KMS-11 (cell line): Measurements from ENCODE around the gene VSTM4.

ENCODE experiments used
- H2AFZ ChIP-seq: fragments of 200-600 bp; sonication (generic); 2 replicates; pipeline ENCODE4 v1.6.1; 2016; ENCODE audit warnings: antibody characterized with exemption, mixed run types, low read depth
- H3K27ac ChIP-seq: fragments of 200-600 bp; sonication (generic); 2 replicates; pipeline ENCODE4 v1.6.1; 2016; ENCODE audit warnings: mild to moderate bottlenecking, mixed run types
- H3K27me3 ChIP-seq: fragments of 200-600 bp; sonication (generic); 2 replicates; pipeline ENCODE4 v1.6.1; 2017; ENCODE audit warnings: mild to moderate bottlenecking, low read depth, mixed run types, moderate library complexity; ENCODE audit not compliant: insufficient read depth
- H3K36me3 ChIP-seq: fragments of 200-600 bp; sonication (generic); 2 replicates; pipeline ENCODE4 v1.6.1; 2017; ENCODE audit warnings: mild to moderate bottlenecking, mixed run types; ENCODE audit not compliant: insufficient read depth
- H3K4me1 ChIP-seq: fragments of 200-600 bp; sonication (generic); 2 replicates; pipeline ENCODE4 v1.6.1; 2016; ENCODE audit warnings: mild to moderate bottlenecking, low read depth, mixed run types; ENCODE audit not compliant: poor library complexity, severe bottlenecking
- H3K4me2 ChIP-seq: fragments of 200-600 bp; sonication (generic); 2 replicates; pipeline ENCODE4 v1.7.0; 2016; ENCODE audit warnings: mild to moderate bottlenecking, mixed run types
- H3K4me3 ChIP-seq: fragments of 200-600 bp; sonication (generic); IDR thresholded peaks from 2 replicates; pipeline ENCODE4 v1.6.1; 2017; ENCODE audit warnings: low read depth, low read length, mixed read lengths; ENCODE audit not compliant: insufficient read depth
- H3K79me2 ChIP-seq: fragments of 200-600 bp; sonication (generic); 2 replicates; pipeline ENCODE4 v1.6.1; 2016; ENCODE audit warnings: low read depth, mixed run types; ENCODE audit not compliant: insufficient read depth
- H3K9ac ChIP-seq: fragments of 200-600 bp; sonication (generic); 2 replicates; pipeline ENCODE4 v1.6.1; 2016; ENCODE audit warnings: mild to moderate bottlenecking, mixed run types
- H4K20me1 ChIP-seq: fragments of 200-600 bp; sonication (generic); 2 replicates; pipeline ENCODE4 v1.6.1; 2016; ENCODE audit warnings: mild to moderate bottlenecking, mixed run types; ENCODE audit not compliant: insufficient read depth
- CTCF ChIP-seq: fragments of 200-600 bp; sonication (generic); conservative IDR thresholded peaks from 2 replicates; pipeline ENCODE4 v1.6.1; 2017; ENCODE audit warnings: low read depth, mild to moderate bottlenecking, antibody characterized with exemption, low read length, moderate library complexity, mixed read lengths

VSTM4 gene

GRCh38 chr10:49153115-49153514, 37.8 kb upstream of the VSTM4 start:
- no peak for TF ChIP-seq CTCF
- H3K36me3 ChIP-seq = no peaks in the 10 kb centered on the region
- no peaks in the 10 kb centered on the region for H3K27me3 ChIP-seq

GRCh38 chr10:49152663-49153062, 37.3 kb upstream of the VSTM4 start:
- no peaks in the 10 kb centered on the region for H3K27me3 ChIP-seq
- H3K4me2 ChIP-seq = no peak overlapping the region
- no peaks in the 10 kb centered on the region for H3K4me1 ChIP-seq
- TF ChIP-seq CTCF = no peak
- H3K36me3 ChIP-seq = no peaks in the 10 kb centered on the region
- H2AFZ ChIP-seq = no peak overlapping the region
- H4K20me1 ChIP-seq = no peaks in the 10 kb centered on the region
- H3K27ac ChIP-seq = no peak overlapping the region
- H3K79me2 ChIP-seq = no peaks in the 10 kb centered on the region
- no peak overlapping the region for H3K9ac ChIP-seq
- no peak overlapping the region for H3K4me3 ChIP-seq

More at GRCh38 chr10:49153115-49153514, 37.8 kb upstream of the VSTM4 start:
- no peak overlapping the region for H3K27ac ChIP-seq
- no peak overlapping the region for H3K4me2 ChIP-seq
- H3K79me2 ChIP-seq = no peaks in the 10 kb centered on the region
- H2AFZ ChIP-seq = no peak overlapping the region
- H4K20me1 ChIP-seq = no peaks in the 10 kb centered on the region
- no peak overlapping the region for H3K4me3 ChIP-seq
- no peak overlapping the region for H3K9ac ChIP-seq
- no peaks in the 10 kb centered on the region for H3K4me1 ChIP-seq

- no peaks in the 10 kb centered on the region for H3K27me3 ChIP-seq
- no peak overlapping the region for H3K4me3 ChIP-seq
- TF ChIP-seq CTCF = no peak
- no peaks in the 10 kb centered on the region for H3K36me3 ChIP-seq
- H4K20me1 ChIP-seq = no peaks in the 10 kb centered on the region
- no peaks in the 10 kb centered on the region for H3K79me2 ChIP-seq
- no peak overlapping the region for H3K27ac ChIP-seq
- no peak overlapping the region for H2AFZ ChIP-seq
- H3K4me1 ChIP-seq = no peaks in the 10 kb centered on the region
- no peak overlapping the region for H3K4me2 ChIP-seq
- H3K9ac ChIP-seq = no peak overlapping the region
Observed at GRCh38 chr10:49152037-49152436, 36.7 kb upstream of the VSTM4 start.

GRCh38 chr10:49151481-49151880, 36.2 kb upstream of the VSTM4 start:
- H3K27ac ChIP-seq = no peak overlapping the region
- no peaks in the 10 kb centered on the region for H3K27me3 ChIP-seq
- no peaks in the 10 kb centered on the region for H3K36me3 ChIP-seq
- no peak for TF ChIP-seq CTCF
- H3K4me3 ChIP-seq = no peak overlapping the region
- H2AFZ ChIP-seq = no peak overlapping the region
- no peak overlapping the region for H3K9ac ChIP-seq
- no peaks in the 10 kb centered on the region for H4K20me1 ChIP-seq
- no peaks in the 10 kb centered on the region for H3K79me2 ChIP-seq
- no peak overlapping the region for H3K4me2 ChIP-seq
- no peaks in the 10 kb centered on the region for H3K4me1 ChIP-seq
